GM12878 (cell line): ENCODE measurements around the gene KRTAP5-2. TPM values are rescaled to one million over a fixed set of nuclear protein-coding genes. Genes with fewer than 3 reads are reported as not detected.

Source experiments
- ATAC-seq: fragments of 200-7000 bp; cut with Tn5 transposase; 3 replicates; pipeline ENCODE4 v1.9.1; 2020; ENCODE audit warnings: mild to moderate bottlenecking, moderate library complexity
- BruUV-seq: library from RNA; stranded (reverse); fragments of 400-500 nt; replicated peaks from 2 replicates; lab custom pipeline; 2021; lab: Mats Ljungman, UMichigan
- CTCF ChIA-PET: fragments of 300-600 bp; sonication (Branson Sonifier 250); formaldehyde crosslinking; extraction: SDS; loops from one replicate; lab custom pipeline; 2021; ENCODE audit warnings: inconsistent platforms; lab: Yijun Ruan, JAX
- POLR2A ChIA-PET: fragments of 350-600 bp; formaldehyde crosslinking; extraction: SDS; loops from one replicate; lab custom pipeline; 2021; ENCODE audit warnings: inconsistent platforms; lab: Charles Lee
- RAD21 ChIA-PET: fragments of 300-600 bp; sonication (Branson Sonifier 250); formaldehyde crosslinking; loops from one replicate; lab custom pipeline; 2023; ENCODE audit warnings: antibody characterized with exemption; ENCODE audit not compliant: unreplicated experiment; lab: Charles Lee
- SMC1A ChIA-PET: fragments of 300-600 bp; sonication (Branson Sonifier 250); formaldehyde crosslinking; loops from one replicate; lab custom pipeline; 2023; ENCODE audit not compliant: unreplicated experiment, uncharacterized antibody; lab: Charles Lee
- DNase-seq: peaks from one replicate; pipeline ENCODE4 v3.0.0-alpha.2; 2011; ENCODE audit warnings: low read depth, low spot score
- FAIRE-seq: peaks from 3 replicates; lab custom pipeline; 2011; peaks lifted over from hg19 to GRCh38; lab: Jason Lieb, UNC
- H2AFZ ChIP-seq: 2 replicates; pipeline ENCODE4 v1.6.0; 2011; ENCODE audit warnings: low read depth, low read length, control low read depth; ENCODE audit not compliant: control insufficient read depth
- H3K27ac ChIP-seq: 2 replicates; pipeline ENCODE4 v1.5.1; 2011; ENCODE audit warnings: control low read depth; ENCODE audit not compliant: control insufficient read depth, insufficient read depth
- H3K27me3 ChIP-seq, 2 experiments: replicated peaks in 1 of 2; 2 replicates each; pipeline versions ENCODE4 v1.6.0 to v1.6.1; 2011; ENCODE audit warnings: low read length in 1 of 2; ENCODE audit not compliant: control insufficient read depth in 2 of 2, insufficient read depth in 2 of 2
- H3K36me3 ChIP-seq, 2 experiments: 2 replicates each; pipeline ENCODE4 v1.5.1; 2011; ENCODE audit warnings: low read length in 1 of 2; ENCODE audit not compliant: control insufficient read depth in 2 of 2, insufficient read depth in 2 of 2
- H3K4me1 ChIP-seq: 2 replicates; pipeline ENCODE4 v1.6.1; 2011; ENCODE audit warnings: mild to moderate bottlenecking, low read length, moderate library complexity, mixed read lengths; ENCODE audit not compliant: control insufficient read depth, insufficient read depth
- H3K4me2 ChIP-seq: 2 replicates; pipeline ENCODE4 v1.6.0; 2011; ENCODE audit warnings: control low read depth; ENCODE audit not compliant: control insufficient read depth, insufficient read depth
- H3K4me3 ChIP-seq: fragments of 200-600 bp; sonication (generic); 2 replicates; pipeline ENCODE4 v1.5.1; 2016
- H3K79me2 ChIP-seq: 2 replicates; pipeline ENCODE4 v1.6.0; 2011; ENCODE audit warnings: low read length; ENCODE audit not compliant: control insufficient read depth, insufficient read depth
- H3K9ac ChIP-seq: 2 replicates; pipeline ENCODE4 v1.8.0; 2011; ENCODE audit warnings: low read length, control low read depth, mixed read lengths; ENCODE audit not compliant: control insufficient read depth, insufficient read depth
- H3K9me3 ChIP-seq: replicated peaks from 3 replicates; pipeline ENCODE4 v1.5.1; 2011; ENCODE audit warnings: mild to moderate bottlenecking, low read length; ENCODE audit not compliant: control insufficient read depth, insufficient read depth
- H4K20me1 ChIP-seq: 2 replicates; pipeline ENCODE4 v1.6.0; 2011; ENCODE audit not compliant: control insufficient read depth, insufficient read depth
- CHD2 ChIP-seq: IDR thresholded peaks from 2 replicates; pipeline ENCODE4 v1.6.1; 2011; ENCODE audit warnings: low read depth, low read length, improper control_type of control experiment, borderline replicate concordance
- CTCF ChIP-seq, 3 experiments: IDR thresholded peaks in 2 of 3; conservative IDR thresholded peaks in 1 of 3; 2 replicates each; pipeline ENCODE4 v1.5.1; 2011; ENCODE audit warnings: low read depth in 3 of 3, low read length in 3 of 3, mild to moderate bottlenecking in 3 of 3, control low read depth in 2 of 3, moderate library complexity in 2 of 3, inconsistent platforms in 1 of 3, mixed read lengths in 1 of 3; ENCODE audit not compliant: control insufficient read depth in 2 of 3, insufficient read depth in 1 of 3; ENCODE audit errors: extremely low read depth in 1 of 3
- RAD21 ChIP-seq: IDR thresholded peaks from 2 replicates; pipeline ENCODE4 v1.6.1; 2011; ENCODE audit warnings: mild to moderate bottlenecking, low read depth, low read length, moderate library complexity; ENCODE audit not compliant: insufficient read depth
- SMC3 ChIP-seq: IDR thresholded peaks from 2 replicates; pipeline ENCODE4 v1.6.1; 2011; ENCODE audit warnings: low read length, improper control_type of control experiment, borderline replicate concordance
- YY1 ChIP-seq: IDR thresholded peaks from 2 replicates; pipeline ENCODE4 v1.6.1; 2011; ENCODE audit warnings: low read depth, mild to moderate bottlenecking, low read length
- WGBS: methylation state at CpG from one replicate; pipeline ENCODE4 v1.1.6; 2016; ENCODE audit warnings: low lambda C conversion rate; ENCODE audit not compliant: insufficient replicate concordance, insufficient coverage; ENCODE audit errors: missing lambda C conversion rate; 5-methylcytosine and 5-hydroxymethylcytosine counted together
- in situ Hi-C: fragments of 300-500 bp; cut with MboI; formaldehyde crosslinking; loops from 9 replicates; pipeline ENCODE4 v1.14.3; 2018; ENCODE audit warnings: mixed read lengths
- intact Hi-C: fragments of 100-400 bp; cut with micrococcal nuclease; formaldehyde crosslinking; loops from one replicate; pipeline ENCODE4 v1.14.2; 2022; ENCODE audit not compliant: unreplicated experiment
- polyA plus RNA-seq, 11 experiments: library from polyadenylated mRNA; depleted of rRNA in 4 of 11; unstranded in 6 of 11; stranded (reverse) in 5 of 11; fragments of >200 nt; fragmentation: Nextera tagmentation in 4 of 11; fragmentation: Illumina TruSeq in 1 of 11; extraction: Ambion mirVana in 4 of 11; extraction: Trizol in 1 of 11; gene quantifications; 1 replicate in 1 of 11; 2 replicates in 10 of 11; pipeline versions ENCODE4 v1.2.1 to v1.2.3, GENCODE V29; 2011 to 2016; ENCODE audit warnings: inconsistent platforms in 2 of 11, missing spikeins in 2 of 11, low read depth in 1 of 11
- total RNA-seq, 4 experiments: library from RNA; depleted of rRNA in 3 of 4; stranded (reverse); fragments of >200 nt in 3 of 4; fragmentation: Illumina TruSeq in 1 of 4; extraction: Trizol in 1 of 4; gene quantifications; 2 replicates each; pipeline versions ENCODE4 v1.2.1 to v1.2.3, GENCODE V29; 2013 to 2021

KRTAP5-2 gene
- total and polyA plus RNA-seq, 10 of the 15 experiments (the other 5 are each of a cell fraction or from before 2014, with no cell fraction given) = not detected

- 20% methylated on average over 34 of the region's 35 CpGs for WGBS
- Histone ChIP-seq H3K27ac (no peak overlapping the region), H3K4me1 (no peaks in the 10 kb centered on the region), H3K36me3 (no peaks in the 10 kb centered on the region), H3K4me2 (no peak overlapping the region), H3K27me3 (peaks cover 0 to 4% of the 10 kb centered on the region in 2 experiments; a peak in 3 of 4 replicates), H3K9ac (no peak overlapping the region), H3K9me3 (no peaks in the 10 kb centered on the region), H3K79me2 (no peaks in the 10 kb centered on the region), H3K4me3 (no peak overlapping the region), H4K20me1 (no peaks in the 10 kb centered on the region), H2AFZ (no peak overlapping the region)
- TF ChIP-seq CTCF (IDR thresholded peaks at IDR 0.05 in 2 of 3, conservative IDR thresholded peaks at IDR 0.05 in 1 of 3; ENCODE audit: control insufficient read depth in 2 of 3, extremely low read depth in 1 of 3, insufficient read depth in 1 of 3, low read depth in 3 of 3, low read length in 3 of 3) (peak; percentile 78 to 93 (median 83)), SMC3 (peak; percentile 62; the same call in 1 of the 2 replicates), YY1 (0 out of 2 replicates have a peak, but pooled peaks have one; percentile 30), RAD21 (peak; percentile 65), CHD2 (no peak)
- FAIRE-seq = peak; percentile 79
- ChIA-PET CTCF (interaction anchor here (0.9 to 2.8 kb wide), 3 partner anchors 24 to 54 kb away, joined by 3 to 12 read pairs (median 6); no protein-coding TSS in a partner anchor), POLR2A (no interaction called here), RAD21 (interaction anchor here (1.6 kb wide), 1 partner anchor 61 kb away, joined by 3 read pairs; no protein-coding TSS in a partner anchor), SMC1A (interaction anchor here (1.4 kb wide), 1 partner anchor 34 kb away, joined by 3 read pairs; no protein-coding TSS in a partner anchor)
- peak; percentile 97 for ATAC-seq
- intact Hi-C loops (loop anchor here (1.0 kb wide), 1 partner anchor 33 kb away; no protein-coding TSS in a partner anchor), in situ Hi-C loops (no loop called here)
- no TSS peak for BruUV-seq
- no peak for DNase-seq
Observed at GRCh38 chr11:1628506-1629325, 30.6 kb upstream of the KRTAP5-2 start.
